ENCODE data around the gene SLC2A1.

DNA sequence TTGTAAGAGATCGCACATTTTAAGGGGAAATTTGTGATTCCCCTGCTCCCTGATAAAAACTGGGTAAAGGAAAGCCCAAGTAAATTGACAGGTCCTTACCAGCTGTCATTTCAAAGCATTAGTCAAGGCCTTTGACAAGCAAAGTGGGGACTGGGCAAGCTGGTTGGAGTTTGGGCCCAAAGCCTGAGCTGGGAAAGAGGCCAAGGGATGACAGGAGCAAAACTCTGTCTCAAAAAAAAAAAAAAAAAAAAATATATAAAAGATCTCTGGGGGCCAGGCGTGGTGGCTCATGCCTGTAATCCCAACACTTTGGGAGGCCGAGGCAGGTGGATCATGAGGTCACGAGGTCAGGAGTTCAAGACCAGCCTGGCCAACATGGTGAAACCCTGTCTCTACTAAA, 36.9 kb downstream of the SLC2A1 start:
- TF ChIP-seq POLR2A (IDR thresholded peaks at IDR 0.05; ENCODE audit: low read length): no peak
- no peak for TF ChIP-seq GATA1 (IDR thresholded peaks at IDR 0.05; ENCODE audit: low read depth, low read length)

Data from erythroblast (primary cell).